ENCODE data around the gene MPO.

MPO gene

DNA sequence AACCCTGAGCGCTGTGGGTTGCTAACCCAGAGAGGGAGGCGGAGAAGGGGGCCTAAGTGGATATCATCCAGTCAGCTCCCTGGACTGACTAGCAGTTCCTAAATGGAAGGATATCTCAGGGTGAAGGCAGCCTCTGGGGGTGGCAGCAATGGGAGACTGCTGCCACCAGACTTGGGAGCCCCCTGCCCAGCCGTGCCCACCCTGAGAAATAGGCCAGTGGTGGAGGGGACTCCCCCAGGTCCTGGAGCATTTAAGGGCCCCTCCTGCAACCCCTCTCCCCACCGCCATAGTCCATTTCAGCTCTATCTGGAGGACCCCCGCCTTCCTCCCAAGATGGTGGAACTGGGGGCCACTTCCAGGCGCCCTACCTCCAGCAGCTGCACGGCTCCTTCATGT, 39.4 kb upstream of the MPO start:
- DNase-seq (ENCODE audit: low read depth in 2 of 2) = no peak

DNA sequence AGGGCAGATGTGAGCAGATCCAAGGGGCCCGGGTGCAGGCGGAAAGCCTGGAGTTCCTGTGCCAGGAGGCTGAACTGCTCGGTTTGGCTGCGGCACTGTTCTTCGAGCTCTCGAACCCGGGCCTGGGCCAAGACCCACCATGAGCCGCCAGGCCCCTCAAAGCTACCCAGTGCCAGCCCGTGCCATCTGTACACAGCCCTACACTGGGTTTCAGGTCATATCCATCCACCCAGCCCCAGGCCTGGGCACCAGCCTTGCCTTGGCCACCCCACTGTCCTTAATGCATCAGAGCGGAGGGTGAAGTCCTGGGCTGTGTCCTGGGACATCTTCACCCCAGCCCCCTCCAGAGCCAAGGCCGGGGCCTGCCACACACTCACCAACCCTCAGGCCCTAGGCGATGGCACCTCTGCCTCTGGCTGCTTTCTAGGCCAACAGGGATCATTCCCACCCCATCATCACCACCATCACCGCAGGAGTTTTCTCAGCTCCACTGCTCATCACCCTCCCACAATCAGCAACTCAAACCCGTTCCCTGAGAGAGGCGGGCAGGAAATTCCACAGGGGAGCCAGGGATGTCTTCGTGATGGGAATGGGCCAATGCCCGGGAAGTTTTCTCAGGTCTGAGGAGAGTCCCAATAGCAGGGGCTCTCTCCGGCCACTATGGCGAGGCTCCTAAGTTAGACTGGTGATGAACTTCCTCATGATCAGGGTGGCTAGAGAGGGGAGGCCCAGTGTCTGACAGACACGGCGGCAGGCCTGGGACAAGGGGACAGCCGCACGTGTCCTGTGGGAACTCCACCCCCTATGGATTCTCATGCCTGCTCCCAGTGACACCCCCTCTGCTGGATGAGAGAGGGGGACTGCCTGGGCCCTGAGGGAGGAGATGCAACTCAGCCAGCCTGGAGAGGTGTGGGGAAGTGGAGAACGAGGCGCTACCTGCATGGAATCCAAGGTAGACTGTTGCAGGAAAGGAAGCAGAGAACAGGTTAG, 38.7 kb upstream of the MPO start:
- DNase-seq (ENCODE audit: low read depth in 2 of 2) = no peak

DNA sequence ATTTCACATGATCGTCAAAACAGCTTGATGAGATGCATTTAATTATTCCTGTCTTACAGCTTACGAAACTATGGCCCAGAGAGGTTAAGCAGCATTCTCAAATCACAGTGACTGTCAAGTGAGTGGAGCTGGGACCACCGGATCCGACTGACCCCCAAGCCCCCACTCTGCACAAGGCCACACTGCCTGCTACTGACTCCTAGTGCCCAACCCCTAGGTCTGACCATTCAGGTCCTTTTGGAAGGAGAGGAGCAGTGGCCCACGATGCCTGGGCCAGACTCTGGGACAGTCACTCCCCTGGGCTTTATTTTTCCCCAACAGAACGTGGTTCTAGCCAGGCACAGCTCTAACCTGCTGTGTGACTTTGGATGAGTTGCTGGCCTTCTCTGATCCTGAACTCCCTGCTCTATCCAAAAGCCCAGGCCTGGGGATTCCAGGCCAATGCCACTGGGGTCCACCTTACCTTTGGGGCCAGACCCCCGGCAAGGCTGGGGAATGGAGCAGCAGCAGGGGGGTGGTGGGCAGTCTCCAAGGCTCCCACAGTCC, 38.0 kb upstream of the MPO start:
- no peak for DNase-seq (ENCODE audit: low read depth in 2 of 2)

DNA sequence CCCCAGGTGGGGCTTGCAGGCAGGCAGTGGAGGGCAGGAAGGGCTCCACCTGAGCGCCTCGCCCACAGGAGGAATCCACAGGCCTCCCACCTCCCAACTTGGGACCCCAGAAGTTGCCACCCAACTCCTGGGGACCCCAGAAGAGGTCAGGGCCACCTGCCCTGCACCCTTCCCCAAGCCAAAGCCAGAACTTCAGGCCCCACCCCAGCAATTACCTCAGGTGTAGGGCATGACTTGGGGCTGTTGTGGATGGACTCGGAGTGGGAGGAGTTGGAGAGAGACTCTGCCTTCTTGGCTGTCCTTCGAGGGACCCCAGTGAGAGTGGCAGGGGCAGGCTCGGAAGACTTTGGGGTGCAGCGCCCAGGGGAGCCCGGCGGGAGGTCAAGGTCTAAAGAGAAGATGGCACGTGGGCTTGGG, 37.3 kb upstream of the MPO start:
- no peak for DNase-seq (ENCODE audit: low read depth in 2 of 2)

DNA sequence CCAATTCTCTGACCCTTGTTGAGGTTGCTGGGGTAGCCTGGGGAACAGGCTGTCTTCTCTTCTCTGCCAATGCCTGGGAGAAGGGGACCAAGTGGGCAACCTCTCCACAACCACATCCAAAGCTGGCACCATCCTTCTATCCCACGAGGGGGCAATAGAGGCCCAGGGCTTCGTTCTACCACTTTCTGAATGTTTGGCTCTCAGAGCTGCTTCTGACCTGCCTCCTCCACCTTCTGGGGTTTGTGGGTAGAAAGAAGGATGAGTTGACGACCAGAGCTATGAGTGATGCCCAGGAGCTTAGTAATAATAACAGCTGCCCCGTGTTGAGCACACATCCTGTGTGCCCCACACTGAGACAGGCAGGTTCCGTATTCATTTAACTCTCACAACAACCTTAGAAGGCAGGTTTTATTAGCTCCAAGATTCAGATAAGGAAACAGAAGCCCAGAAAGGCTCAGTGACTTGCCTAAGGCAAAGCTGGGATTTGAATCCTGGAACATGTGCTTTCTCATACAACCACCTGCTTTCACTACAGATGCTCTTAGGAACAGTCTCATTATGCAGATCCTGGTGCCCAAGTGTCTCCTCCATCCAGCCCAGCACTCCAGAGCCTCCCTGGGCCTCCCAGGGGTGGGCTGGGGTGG, 36.8 kb upstream of the MPO start:
- peak; percentile 53 to 63 for DNase-seq (ENCODE audit: low read depth in 2 of 2)

DNA sequence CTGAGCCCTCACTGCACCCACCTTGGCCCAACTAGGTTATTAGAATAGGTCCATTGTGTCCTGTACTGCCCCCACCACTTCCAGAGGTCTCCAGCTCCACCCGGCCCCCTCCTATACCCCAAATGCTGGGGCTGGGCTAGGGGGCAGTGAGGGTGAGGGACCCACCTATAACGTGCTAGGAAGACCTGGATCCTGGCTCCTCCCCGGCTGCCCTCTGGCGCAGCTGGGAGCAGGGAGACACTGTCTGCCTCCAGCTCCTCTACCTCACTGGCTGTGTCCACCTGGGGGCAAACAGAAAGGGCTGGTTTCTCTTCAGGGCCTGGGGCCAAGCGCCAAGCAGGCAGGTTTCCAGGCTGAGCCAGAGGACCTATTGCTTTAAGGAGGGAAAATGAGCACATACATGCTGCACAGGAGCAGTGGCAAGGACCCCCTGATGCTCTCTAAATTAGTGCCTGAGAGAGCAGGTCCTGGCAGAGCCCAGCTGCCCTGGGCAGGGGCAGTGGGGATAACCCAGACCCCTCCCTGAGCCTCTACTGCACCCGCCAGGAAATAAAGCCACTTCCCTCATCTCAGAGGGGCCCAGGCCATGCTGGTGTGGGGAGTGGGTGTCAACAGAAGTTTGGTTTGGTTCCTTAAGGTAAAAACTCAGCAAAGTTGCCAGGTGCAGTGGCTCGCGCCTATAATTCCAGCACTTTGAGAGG, 35.7 kb upstream of the MPO start:
- DNase-seq (ENCODE audit: low read depth in 2 of 2) = no peak

DNA sequence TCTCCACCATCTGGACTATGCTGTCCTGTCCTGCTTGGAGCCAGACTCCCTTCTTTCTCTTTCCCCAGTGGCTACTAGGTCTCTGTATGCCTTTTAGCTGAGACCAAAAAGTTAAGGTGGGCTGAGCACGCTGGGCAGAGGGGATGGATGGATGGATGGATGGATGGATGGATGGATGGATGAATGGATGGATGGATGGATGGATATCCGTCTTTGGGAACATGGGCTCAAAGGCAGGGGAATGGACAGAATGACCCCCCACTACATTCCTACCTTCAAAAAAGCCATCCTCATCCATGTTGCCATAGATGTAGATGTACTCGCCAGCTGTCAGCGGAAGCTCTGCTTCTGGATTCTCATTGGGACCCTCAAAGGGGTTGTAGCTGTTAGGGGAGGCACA, 35.0 kb upstream of the MPO start:
- DNase-seq (ENCODE audit: low read depth in 2 of 2) = no peak

DNA sequence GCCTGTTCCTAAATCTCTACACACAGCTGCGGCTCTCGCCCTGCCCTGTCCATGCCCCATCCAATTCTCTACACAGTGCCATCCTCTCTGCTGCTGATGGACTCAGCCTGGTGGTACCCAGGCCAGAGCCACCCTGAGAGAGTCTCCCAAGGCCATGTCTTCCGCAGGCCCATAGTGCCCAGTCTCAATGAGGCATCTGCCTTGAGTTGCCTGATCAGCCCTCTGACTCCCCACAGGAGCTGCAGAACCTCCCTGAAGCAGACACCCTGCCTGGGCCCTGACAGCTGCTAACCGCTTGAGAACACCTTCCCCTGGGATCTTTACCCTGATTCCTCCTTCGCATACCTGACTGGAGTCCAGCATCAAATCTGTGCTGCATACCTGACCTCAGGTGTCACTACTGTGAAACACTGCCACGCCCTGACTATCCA, 34.6 kb upstream of the MPO start:
- no peak for DNase-seq (ENCODE audit: low read depth in 2 of 2)

DNA sequence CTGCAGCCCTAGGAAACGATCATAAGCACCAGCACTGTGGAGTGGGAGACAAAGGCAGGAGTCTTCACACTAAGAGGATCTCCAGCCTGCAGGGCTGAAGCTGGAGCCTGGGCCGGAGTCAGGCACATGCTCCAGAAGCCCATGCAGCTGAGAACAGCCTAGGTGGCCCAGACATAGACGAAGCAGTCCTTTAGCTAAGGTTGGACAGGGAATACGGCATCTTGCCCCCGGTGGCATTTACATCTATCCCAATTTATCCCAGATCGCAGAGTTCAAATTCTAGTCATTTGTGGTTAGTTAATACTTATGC, 33.9 kb upstream of the MPO start:
- DNase-seq (ENCODE audit: low read depth in 2 of 2) = no peak

DNA sequence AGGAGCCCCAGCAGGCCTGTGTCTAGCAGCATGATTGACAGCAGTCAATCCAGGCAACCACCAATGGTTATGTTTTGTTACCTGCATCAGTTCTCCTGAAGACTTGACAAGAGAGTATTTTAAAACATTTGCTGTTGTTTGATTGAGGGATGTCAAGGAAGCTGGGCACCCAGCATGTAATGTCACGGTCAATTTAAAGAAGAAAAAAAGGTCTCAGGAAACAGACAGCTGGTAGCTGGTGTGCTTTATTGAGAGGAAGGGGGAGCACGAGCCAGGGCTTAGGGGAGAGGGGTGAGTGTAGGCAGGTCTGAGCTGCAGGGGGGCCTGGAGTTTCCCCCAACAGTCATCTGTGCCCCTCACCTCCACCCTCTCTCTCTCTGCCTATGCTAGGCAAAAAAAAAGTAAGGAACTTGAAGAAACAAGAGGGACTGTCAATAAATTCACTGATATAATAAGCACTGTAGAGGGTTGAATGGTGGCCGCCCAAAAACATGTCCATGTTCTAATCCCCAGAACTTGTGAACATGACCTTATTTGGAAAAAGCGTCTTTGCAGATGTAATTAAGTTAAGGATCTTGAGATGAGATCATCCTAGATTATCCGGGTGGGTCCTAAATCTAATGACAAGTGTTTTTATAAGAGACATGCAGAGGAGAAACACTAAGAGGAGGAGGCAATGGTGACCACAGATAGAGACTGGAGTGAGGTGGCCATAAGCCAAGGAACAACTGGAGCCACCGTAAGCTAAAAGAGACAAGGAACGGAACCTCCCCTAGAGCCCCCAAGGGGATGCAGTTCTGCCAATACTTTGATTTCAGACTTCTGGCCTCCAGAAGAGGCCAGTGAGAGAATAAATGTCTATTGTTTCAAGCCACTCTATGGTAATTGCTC, 33.3 kb upstream of the MPO start:
- DNase-seq (ENCODE audit: low read depth in 2 of 2) = no peak

DNA sequence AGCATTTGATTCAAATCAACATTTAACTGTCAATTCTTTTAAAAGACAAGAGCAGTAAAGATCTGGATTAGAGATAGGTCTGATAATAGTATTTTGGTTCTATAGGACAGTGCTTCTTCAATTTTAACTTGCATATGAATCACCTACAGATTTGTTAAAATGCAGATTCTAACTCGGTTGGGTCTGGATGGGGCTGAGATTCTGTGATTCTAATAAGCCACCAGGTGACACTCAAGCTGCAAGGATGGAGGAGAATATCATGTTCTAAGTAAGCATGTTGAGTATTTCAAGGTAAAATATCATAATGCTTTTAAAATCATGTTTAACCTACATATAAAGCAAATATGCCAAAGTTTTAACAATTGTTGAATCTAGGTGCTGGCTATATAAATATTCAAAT, 32.1 kb upstream of the MPO start:
- DNase-seq (ENCODE audit: low read depth in 2 of 2) = no peak

DNA sequence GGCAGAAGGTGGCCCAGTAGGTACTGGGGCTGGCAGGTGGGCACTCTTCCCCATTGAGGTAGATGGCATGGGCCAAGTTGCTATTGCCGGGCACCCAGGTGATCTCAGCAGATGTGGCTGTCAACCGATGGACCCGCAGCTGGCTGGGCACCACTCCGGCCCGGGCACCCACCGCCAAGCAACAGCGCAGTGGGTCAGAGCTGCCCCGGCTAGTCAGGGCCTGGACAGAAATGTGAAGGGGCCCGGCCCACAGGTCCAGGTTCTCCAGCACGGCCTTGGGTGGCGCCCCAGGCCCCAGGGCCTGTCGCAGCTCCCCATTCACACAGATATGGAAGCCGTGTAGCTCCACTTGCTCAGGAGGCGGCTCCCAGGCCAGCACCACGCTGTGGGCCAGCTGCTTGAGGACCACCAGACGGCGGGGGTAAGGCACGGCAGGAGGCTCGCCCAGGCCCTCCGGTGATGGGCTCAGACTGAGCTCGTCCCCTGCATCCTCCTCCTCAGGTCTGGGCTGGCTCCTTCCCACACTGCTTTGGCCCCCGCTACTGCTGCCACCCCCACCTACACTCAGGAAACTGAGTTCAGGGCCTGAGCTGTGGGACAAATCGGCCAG, 31.4 kb upstream of the MPO start:
- no peak for DNase-seq (ENCODE audit: low read depth in 2 of 2)

DNA sequence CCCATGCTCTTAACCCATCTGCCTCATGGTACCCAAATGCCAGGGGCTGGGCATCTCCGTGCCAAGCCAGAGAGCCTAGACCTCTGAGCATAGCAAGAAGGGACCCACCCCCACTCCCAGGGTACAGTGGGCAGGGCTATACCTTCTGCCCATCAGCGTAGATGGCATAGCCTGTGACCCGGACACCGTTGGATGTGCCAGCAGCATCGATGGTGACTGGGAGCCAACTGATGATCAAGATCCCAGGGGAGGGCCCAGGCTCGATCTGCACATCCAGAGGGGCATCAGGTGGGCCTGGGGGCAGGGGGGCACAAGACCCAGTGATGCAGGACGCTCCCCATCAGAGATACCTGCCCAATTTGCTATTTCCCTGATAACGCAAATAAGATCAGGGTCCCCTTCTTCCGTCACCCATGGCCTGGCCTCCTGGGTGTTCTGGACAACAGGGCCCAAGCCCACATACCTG, 30.7 kb upstream of the MPO start:
- no peak for DNase-seq (ENCODE audit: low read depth in 2 of 2)

DNA sequence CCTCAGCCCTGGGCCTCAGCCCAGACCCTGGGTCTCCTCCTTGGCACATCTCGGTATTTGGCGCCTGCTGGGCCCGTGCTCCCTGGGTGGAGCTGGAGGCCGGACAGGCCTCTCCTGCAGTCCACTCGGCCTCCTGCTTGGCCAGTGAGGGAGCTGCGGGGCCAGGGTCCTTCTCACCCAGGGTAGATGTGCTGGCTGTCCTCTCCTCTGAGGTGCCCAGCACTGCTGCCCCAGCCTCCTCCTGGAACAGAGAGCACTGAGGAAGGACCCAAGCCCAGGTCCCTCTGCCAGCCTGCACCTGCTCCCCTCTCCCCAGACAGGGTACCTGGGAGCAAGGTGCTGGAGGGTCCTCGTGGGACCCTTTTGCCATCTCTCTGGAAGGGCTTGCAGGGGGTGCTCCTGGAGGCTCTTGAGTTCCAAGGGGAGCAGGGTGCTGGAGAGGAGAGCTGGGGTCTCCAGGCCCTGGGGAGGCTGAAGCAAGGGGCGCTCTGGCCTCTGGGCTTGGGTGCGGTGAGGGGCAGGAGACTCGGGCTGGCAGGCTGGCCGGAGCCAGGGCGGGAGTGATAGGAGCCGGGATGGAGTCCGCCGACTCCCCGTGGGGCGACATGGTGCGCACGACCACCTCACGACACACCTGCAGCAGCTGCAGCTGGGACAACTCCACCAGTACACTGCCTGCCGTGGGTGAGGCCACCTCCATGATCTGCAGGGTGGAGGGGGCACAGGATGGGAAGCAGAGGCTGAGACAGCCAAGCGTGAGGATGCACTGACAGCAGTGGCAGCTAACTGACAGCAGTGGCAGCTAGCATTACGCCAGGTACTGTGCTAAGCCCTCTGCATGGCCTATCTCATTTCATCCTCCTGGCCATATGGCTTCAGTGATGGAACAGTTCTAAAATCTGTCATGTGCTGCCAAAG, 30.0 kb upstream of the MPO start:
- DNase-seq (ENCODE audit: low read depth in 2 of 2) = no peak

DNA sequence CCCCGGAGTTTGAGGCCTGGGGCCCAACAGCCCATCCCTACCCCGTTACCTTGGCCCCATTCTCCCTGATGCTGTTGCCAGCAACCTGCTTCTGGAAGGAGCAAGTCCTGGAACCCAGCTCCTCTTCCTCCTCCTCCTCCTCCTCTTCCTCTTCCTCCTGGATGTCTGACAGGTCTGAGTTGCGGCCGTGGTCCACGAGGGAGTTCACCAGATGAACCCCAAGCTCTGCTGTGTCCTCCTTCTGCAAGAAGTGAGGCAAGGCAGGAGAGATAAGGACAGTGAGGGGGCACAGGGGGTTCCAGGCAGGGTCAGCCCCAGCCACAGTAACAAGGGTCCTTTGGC, 29.2 kb upstream of the MPO start:
- no peak for DNase-seq (ENCODE audit: low read depth in 2 of 2)

DNA sequence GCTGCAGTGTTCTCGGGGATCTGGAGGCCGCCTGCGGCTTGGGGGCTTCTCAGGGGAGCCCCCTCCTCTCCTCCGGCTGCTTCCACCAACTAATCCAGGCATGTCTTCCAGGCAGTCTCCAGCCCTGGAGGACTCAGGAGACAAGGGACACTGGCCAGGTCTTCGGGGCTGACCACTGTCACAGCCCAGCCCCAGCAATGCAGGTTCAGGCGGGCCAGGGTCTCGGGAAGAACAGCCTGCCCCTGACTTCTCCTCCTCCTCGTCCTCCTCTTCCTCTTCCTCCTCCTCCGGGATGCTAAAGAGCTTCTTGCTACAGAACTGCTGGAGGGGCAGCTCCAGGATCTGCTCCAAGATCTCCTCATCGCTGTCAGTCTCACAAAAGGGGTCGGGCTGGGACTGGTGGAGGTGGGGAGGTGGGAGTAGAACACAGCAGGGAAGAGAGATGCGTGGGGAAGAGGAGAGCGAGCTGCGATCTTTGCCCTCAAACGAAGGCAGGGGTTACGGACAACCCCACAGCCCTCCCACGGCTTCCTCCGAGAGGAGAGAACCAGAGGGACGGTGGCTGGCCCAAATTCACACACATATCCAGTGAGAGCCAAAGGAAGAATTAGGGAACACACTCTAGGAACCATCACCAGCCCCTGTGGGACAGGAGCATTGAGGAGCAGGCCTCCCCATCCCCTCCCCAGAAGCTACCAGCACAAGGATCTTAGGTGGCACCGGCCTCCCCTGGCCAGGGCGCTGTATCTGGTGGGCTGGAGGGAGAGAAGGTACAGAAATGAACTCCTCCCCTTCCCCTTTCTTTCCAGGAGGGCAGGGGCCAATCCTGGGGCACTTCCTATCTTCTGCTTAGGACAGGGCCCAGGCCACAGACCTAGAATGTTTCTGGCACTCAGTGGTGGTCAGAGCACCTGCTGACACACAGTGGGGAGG, 28.5 kb upstream of the MPO start:
- DNase-seq (ENCODE audit: low read depth in 2 of 2) = no peak

DNA sequence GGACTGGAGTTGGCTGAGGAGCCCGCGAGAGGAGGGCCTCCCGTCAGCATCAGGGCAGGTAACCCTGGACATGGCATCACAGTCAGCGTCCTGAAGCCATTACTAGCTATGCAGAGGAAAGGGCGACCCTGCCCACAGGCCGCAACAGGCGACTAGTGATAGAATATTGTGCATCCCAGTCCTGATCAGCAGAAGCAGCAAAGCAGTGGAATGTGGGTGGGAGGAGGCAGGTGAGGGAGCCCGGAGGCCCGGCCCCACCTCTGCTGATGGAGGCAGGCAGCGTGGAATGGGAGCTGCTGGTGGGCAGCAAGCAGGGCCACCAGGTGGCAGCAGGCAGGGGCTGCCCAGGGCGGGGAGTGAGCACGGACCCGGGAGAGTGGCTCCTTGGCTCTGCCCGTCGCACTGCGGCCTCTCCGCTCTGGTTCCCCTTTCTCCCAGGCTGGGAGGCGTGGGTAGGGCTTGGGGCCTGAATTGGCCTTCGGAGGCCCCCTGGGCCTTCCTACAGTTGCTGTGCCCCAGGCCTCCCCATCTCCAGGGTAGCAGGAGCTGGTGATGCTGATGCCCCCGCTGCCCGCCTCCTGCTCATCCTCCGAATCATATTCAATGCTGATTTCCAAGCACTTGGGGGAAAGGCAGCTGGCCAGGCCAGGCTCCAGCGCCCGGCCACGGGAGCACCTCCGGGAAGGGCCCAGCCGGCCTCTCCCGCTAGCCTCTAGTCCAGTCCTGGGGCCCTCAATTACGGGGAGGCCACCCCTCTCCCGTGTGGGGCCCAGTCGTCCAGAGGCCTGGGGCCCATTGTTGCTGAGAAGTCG, 27.6 kb upstream of the MPO start:
- DNase-seq (ENCODE audit: low read depth in 2 of 2) = no peak

Measured in stimulated activated CD4-positive, alpha-beta T cell treated with anti-CD3 and anti-CD28 coated beads, Interleukin-4, amount 100 ng/mL, for 48 hours (primary cell).